Measurements from ENCODE around the gene SUSD1.

- TF ChIP-seq CTCF (IDR thresholded peaks at IDR 0.05) (no peak), POLR2A (IDR thresholded peaks at IDR 0.05) (no peak), POLR2AphosphoS5 (IDR thresholded peaks at IDR 0.05) (no peak), EP300 (IDR thresholded peaks at IDR 0.05) (no peak)
These were observed 132.3 kb downstream of the SUSD1 start for GRCh38 chr9:112042769-112043168.
